ENCODE data around the gene CES1. TPM values are rescaled to one million over a fixed set of nuclear protein-coding genes. Genes with fewer than 3 reads are reported as not detected.

Gene CES1
- total RNA-seq, 4 donors from 2014 or later = 2.0 to 14.0 (median 5.5) TPM

Other genes starting within 250 kb of the CES1 start
- gene SLC6A2, start 177.1 kb downstream of the CES1 start, total RNA-seq = not detected
- gene CES5A, start 42.3 kb upstream of the CES1 start, total RNA-seq = not detected

Data from Peyer's patch (tissue), 4 donors.